Thyroid gland (tissue), 4 donors: ENCODE results near the gene ING5.

ENCODE experiments used
- POLR2A ChIP-seq, 2 donors: fragments of 450-650 bp; IDR thresholded peaks; one replicate each; pipeline ENCODE4 v1.6.1; 2017; ENCODE audit warnings: antibody characterized with exemption in 2 of 2, mild to moderate bottlenecking in 2 of 2, moderate library complexity in 1 of 2
- TF ChIP-seq, protein P1 (sequence below), 6 experiments: fragments of 200-600 bp in 3 of 6; fragments of 450-650 bp in 3 of 6; sonication (generic) in 3 of 6; IDR thresholded peaks; one replicate each; pipeline ENCODE4 v1.5.1; 2016 to 2019; ENCODE audit warnings: antibody characterized with exemption in 6 of 6, mild to moderate bottlenecking in 2 of 6, inconsistent platforms in 1 of 6, moderate library complexity in 1 of 6

DNA sequence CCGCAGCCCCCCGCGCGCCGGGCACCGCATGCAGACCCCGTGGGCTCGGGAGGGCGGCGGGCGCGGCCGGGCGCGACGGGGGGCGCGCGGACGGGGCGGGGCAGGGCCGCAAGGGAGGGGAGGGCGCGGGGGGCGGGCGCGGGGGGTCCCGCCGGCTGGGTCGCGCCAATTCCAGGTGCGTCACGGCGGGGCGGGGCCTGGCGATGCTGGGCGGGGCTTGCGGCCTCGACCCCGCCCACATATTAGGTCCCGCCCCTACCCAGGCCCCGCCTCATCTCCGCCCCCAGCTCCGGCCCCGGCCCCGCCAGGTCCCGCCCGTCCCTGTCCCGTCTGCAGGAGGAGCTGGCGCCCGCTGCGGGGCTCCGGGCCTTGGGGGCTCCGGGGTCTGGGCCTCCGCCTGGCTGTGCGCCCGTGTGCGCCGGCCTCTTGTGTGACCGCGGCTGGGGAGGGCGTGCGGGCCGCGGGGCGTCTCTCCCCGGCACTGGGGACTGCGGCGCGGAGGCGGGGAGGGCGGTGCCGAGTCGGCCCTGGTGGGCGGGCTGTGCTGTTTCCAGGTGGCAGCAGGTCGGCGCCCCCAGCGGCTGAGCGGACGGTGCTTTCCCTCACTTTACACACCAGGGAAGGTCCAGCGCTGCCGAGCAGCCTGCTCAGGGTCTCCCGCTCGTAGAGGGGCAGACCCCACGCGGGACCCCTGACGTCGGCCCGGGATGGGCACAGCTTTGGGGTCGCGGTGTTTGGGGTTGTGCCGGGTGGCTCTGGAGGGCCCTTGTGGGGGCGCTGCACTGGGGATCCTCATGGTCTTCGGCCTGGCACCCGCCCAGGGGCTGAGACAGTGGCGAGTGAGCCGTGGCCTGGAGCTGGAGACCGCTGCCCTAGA lies 554 bp downstream of the ING5 start:
- TF ChIP-seq, protein P1, sequence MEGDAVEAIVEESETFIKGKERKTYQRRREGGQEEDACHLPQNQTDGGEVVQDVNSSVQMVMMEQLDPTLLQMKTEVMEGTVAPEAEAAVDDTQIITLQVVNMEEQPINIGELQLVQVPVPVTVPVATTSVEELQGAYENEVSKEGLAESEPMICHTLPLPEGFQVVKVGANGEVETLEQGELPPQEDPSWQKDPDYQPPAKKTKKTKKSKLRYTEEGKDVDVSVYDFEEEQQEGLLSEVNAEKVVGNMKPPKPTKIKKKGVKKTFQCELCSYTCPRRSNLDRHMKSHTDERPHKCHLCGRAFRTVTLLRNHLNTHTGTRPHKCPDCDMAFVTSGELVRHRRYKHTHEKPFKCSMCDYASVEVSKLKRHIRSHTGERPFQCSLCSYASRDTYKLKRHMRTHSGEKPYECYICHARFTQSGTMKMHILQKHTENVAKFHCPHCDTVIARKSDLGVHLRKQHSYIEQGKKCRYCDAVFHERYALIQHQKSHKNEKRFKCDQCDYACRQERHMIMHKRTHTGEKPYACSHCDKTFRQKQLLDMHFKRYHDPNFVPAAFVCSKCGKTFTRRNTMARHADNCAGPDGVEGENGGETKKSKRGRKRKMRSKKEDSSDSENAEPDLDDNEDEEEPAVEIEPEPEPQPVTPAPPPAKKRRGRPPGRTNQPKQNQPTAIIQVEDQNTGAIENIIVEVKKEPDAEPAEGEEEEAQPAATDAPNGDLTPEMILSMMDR (IDR thresholded peaks at IDR 0.05): peak in 5 of 6 experiments; percentile 45 to 58 (median 51)
- peak in 1 of 2 donors; percentile 32 for TF ChIP-seq POLR2A (IDR thresholded peaks at IDR 0.05)
